ENCODE data around the gene MCCC1.

DNA sequence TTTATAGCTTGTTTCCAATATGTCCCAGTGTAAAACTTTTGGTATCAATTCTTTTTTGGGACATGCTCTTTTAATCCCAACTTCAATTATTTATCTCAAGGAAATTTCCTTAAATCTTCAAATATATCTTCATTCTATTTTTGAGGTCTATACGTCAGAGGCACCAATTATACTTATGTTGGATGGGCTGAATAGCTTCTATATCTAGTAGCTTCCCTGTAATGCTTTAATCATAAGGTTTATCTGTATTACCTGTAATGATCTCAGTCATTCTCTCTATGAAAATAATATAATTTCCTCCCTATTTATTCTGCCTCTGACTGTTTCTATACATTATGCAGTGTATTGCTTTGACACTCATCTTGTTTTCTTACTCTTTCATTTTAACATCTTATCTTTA, 29.9 kb upstream of the MCCC1 start:
- no peak for TF ChIP-seq ZNF70 (CRISPR knock-in tag; IDR thresholded peaks at IDR 0.05)
- TF ChIP-seq TOX (CRISPR knock-in tag; IDR thresholded peaks at IDR 0.05; ENCODE audit: borderline replicate concordance): no peak
- TF ChIP-seq, protein P1, sequence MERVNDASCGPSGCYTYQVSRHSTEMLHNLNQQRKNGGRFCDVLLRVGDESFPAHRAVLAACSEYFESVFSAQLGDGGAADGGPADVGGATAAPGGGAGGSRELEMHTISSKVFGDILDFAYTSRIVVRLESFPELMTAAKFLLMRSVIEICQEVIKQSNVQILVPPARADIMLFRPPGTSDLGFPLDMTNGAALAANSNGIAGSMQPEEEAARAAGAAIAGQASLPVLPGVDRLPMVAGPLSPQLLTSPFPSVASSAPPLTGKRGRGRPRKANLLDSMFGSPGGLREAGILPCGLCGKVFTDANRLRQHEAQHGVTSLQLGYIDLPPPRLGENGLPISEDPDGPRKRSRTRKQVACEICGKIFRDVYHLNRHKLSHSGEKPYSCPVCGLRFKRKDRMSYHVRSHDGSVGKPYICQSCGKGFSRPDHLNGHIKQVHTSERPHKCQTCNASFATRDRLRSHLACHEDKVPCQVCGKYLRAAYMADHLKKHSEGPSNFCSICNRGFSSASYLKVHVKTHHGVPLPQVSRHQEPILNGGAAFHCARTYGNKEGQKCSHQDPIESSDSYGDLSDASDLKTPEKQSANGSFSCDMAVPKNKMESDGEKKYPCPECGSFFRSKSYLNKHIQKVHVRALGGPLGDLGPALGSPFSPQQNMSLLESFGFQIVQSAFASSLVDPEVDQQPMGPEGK (CRISPR knock-in tag; IDR thresholded peaks at IDR 0.05; ENCODE audit: borderline replicate concordance): no peak
- no peak for TF ChIP-seq ZNF565 (CRISPR knock-in tag; conservative IDR thresholded peaks at IDR 0.05; ENCODE audit: low read depth)
- TF ChIP-seq ZFP3 (CRISPR knock-in tag; IDR thresholded peaks at IDR 0.05): no peak
- TF ChIP-seq SNAI2 (CRISPR knock-in tag; IDR thresholded peaks at IDR 0.05): no peak
- no peak for TF ChIP-seq OSR1 (CRISPR knock-in tag; IDR thresholded peaks at IDR 0.05)
- TF ChIP-seq, protein P2, sequence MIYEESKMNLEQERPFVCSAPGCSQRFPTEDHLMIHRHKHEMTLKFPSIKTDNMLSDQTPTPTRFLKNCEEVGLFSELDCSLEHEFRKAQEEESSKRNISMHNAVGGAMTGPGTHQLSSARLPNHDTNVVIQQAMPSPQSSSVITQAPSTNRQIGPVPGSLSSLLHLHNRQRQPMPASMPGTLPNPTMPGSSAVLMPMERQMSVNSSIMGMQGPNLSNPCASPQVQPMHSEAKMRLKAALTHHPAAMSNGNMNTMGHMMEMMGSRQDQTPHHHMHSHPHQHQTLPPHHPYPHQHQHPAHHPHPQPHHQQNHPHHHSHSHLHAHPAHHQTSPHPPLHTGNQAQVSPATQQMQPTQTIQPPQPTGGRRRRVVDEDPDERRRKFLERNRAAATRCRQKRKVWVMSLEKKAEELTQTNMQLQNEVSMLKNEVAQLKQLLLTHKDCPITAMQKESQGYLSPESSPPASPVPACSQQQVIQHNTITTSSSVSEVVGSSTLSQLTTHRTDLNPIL (CRISPR knock-in tag; IDR thresholded peaks at IDR 0.05; ENCODE audit: low read depth): no peak
- no peak for TF ChIP-seq ARNTL (CRISPR knock-in tag; IDR thresholded peaks at IDR 0.05; ENCODE audit: borderline replicate concordance, low read depth)

All from SK-N-SH treated with all-trans-retinoic acid at 6 μM for 48 hours (cell line).